Hepatic stellate cell (primary cell): ENCODE measurements around the gene DIDO1.

Experiments used
- DNase-seq: peaks from one replicate; pipeline ENCODE4 v3.0.0; 2011; ENCODE audit warnings: low spot score

The DIDO1 gene

DNA sequence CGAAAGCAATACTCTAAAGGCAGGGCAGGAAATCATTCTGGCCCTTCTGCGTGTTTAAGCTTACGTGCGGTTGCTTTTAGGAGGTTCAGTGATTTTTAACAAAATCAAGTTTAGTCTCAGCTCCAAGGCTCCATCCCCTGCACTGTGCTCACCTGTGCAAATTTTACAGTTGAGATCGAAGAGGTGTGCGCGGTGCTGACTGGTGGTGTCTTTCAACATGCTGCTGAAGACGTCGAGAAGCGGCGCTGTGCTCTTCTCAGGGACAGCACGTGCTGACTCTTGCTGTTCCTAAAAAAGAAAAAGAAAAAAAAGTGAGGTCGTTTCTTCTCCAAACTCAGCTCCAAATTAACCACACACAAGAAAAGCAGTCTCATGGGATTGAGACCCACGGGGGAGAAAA, 32.0 kb downstream of the DIDO1 start:
- no peak for DNase-seq

DNA sequence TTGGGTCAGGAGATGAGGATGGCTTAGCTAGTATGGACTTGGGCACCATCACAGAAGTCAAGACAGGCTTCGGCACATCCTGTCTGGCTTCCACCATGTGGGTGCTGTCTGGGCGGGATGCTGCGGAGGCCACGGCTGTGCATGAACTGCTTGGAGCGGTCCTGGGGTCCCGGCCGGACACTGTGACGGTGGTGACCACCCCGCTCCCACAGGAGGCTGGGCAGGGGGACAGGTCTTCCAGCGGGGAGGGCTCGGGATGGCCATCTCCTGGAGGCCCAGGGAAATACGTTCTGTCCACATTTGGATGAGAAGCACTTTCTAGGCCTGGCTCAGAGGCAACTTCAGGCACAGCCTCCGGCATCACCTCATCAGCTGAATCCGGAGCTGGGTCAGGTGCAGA, 32.6 kb downstream of the DIDO1 start:
- no peak for DNase-seq

DNA sequence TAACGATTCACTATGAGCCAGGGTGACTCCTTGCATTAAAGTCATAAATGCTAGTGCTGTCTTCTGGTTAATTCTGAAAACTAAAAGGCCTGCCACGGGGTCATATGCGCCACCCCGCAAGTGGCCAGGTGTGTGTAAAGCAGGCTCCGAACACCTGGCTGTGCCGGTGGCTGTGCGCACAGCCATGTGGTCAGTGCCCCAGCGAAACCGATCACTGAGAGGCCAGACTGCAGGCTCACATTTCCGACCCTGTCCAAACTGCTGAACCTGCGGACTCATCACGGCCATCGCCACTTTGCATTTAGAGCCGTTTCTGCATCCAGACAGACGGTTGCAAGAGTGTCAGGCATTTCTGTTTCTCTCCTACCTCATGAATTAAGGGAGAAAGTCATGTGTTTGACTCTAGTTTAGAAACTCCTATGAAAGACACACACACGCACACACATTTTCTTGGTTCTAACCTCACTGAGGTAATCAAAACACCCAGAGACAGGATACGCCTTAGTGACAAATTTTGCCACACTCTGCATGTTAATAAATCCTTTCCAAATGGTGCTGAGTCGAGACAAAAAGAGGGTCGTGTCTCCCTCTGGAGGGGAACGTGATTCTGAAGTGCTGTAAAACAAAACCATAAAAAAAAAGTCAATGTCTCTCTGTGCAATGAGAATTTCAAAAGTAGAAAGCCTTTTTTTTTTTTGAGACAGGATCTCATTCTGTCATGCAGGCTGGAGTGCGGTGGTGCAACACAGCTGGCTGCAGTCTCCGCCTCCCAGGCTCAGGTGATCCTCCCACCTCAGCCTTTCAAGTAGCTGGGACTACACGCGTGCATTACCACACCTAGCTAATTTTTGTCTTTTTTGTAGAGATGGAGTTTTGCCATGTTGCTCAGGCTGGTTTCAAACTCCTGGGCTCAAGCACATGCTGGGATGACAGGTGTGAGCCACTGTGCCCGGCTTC, 33.7 kb downstream of the DIDO1 start:
- no peak for DNase-seq

DNA sequence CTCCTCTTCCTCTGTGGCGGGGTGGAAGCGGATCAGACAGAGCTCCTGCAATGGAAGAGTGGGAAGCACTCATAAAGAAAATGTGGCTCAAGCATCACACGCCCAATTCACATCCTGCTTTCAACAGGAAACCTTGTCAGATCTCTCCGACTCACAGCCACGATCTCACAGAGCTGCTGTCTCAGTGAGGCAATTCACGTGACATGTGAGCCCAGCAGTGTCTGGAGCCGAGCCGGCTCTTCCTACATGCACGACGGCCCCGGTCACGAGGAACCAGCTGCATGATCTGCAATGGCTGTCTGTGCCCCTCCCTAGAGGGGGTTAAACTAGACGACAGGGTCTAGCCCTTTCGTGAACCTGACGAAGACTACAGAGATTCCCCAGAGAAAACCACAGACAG, 35.2 kb downstream of the DIDO1 start:
- DNase-seq, result no peak

DNA sequence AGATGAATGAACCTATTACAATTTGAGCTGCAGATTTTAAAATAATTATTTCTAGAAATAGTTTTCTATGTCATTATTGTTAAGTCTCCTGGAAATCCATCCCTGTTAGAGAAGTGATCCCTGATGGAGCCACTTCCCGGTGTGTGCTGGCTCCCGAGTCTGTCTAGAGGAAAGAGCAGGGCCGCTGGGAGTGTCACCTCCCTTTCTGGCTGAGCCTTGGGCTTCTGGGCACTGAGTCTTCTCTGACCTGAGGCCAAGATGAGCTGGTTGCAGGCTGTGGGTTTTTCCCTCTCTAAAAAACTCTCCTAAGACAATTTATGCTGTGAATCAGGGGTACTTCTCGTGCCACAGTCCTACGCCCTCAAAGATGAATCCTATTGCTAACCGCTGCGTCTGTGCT, 35.9 kb downstream of the DIDO1 start:
- DNase-seq, result no peak

DNA sequence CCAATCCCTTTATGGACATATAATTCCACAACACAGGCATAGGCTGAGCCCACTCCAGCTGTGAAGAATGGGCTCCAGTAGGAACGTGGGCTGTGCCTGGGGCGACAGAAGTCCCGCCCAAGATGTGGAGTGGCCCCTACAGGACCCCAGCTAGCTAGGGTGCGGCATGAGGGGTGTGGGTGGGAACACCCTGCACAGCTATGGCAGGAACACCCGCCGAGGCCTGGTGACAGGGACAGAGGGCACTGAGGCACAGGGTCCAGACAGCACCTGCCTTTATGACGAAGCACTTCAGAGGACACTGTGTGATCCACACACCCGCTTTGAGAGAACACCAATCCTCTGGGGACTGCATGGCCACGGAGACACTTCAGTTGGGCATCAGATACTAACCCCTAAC, 36.4 kb downstream of the DIDO1 start:
- no peak for DNase-seq

DNA sequence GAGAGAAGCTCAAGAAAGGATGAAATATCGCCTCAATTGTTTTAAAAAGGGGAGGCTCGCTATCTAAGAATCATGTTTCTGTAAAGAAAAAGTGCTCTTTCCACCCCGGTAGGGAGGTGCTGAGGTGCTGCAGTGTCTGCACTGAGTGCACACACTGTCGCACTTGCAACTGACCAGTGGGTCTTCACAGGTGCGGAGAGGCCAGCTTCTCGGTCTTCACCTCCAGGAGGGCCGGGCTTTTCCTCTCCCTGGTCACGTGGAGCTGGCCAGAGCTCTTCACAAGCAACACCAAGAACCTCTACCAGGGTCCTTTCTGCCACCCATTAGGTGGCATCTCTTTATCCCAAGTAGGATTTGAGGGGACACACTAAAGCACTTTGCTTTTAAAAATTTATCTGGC, 36.9 kb downstream of the DIDO1 start:
- DNase-seq, result no peak

DNA sequence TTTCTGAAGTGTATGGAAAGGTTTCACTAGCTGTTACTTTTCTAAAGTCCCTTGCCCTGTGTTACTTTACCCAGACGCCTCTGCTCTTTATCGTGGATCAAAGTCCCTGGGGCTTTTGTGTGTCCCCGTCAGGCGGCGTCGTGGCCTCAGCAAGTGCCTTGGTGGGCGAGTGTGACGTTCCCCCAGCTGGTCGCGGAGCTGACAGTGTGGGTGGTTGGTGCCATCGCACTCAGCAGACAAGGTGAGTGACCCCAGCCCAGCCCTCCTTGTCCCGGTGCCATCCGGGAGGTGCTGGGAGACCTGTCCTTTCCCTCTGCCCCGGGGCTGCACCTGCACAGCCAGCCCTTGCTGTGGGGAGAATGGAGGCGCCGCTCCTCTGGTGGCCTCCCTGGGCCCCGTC, 37.4 kb downstream of the DIDO1 start:
- no peak for DNase-seq

DNA sequence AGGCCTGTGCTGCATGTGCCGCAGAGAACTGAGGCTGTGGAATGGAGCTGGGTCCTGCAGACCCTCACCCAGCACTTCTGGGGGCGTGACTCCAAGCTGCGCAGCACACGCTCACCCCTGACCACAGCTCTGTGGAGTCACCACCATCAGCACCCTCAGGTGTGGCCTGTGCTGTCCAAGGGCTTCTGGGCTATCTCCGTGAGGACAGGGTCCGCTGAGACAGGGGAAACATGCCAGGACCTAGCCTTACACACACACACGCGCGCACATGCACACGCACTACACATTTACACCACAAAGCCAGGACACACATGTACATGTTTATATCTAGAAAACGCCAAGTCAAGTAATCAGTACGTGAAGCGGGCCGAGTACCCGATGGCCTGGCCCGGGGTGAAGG, 37.9 kb downstream of the DIDO1 start:
- no peak for DNase-seq

DNA sequence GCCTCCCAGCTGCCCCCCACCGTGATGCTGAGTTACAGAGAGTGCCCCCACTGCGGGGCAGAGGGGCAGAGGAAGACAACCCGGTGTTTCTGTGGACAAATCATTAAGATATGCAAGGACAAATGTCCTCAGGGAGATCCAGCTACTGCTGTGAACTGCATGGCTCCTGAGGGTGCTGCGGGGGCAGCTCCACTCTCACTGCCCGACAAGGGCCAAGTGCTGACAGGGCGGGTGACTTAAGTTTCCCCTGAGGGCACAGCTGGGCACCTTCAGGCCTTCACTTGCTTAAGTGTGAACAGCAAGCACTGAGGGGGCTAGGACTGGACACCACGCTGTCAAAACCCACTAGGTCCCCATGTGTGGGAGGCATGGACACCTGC, 38.5 kb downstream of the DIDO1 start:
- DNase-seq, result no peak

DNA sequence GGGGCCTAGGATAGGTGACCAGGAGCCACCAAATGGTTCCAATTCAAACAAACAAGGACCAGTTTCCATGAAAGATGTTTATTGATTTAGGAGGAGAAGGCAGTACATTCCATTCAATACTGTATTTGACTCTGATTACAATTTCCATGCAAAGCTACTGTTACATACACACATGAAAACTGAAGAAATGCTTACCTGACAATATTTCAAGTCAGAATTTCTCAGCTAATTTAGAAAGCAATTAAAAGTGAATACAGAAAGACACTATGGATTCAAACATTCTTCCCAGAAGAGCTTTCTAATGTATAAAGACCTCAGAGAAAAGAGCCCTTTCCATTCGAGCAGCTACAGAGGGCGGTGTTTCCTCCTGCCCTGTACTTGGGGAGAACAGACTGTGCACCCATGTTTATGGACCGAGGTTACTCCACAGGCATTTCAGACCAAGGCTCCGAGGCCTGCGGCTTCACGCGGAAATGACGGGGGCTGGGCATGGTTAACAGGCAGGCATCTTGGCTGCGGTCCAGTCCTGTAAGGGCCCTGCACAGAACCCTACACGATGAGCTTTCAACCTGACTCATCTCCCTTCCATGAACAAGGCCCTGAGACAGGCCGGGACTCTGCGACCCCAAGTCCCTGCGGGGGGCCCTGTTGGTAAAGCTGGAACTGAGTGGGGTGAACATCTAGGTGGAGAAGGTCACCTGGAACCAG, 39.0 kb downstream of the DIDO1 start:
- DNase-seq, result peak; percentile 93

DNA sequence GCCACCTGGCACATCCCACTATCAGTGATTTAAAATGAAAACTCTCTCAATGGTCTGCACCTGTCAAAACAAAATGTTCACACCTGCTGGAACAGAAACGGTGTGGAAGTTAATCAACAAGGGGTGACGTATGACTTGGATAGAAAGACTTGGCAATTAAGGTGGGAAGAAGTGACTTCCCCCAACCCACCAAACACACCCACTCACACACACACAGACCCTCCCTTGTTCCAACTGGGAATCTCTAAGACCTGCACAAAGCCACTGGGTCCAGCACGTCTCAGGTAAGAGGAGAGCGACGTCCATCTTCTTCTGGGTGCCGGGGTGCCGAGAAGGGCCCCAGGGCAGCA, 39.6 kb downstream of the DIDO1 start:
- DNase-seq, result no peak

DNA sequence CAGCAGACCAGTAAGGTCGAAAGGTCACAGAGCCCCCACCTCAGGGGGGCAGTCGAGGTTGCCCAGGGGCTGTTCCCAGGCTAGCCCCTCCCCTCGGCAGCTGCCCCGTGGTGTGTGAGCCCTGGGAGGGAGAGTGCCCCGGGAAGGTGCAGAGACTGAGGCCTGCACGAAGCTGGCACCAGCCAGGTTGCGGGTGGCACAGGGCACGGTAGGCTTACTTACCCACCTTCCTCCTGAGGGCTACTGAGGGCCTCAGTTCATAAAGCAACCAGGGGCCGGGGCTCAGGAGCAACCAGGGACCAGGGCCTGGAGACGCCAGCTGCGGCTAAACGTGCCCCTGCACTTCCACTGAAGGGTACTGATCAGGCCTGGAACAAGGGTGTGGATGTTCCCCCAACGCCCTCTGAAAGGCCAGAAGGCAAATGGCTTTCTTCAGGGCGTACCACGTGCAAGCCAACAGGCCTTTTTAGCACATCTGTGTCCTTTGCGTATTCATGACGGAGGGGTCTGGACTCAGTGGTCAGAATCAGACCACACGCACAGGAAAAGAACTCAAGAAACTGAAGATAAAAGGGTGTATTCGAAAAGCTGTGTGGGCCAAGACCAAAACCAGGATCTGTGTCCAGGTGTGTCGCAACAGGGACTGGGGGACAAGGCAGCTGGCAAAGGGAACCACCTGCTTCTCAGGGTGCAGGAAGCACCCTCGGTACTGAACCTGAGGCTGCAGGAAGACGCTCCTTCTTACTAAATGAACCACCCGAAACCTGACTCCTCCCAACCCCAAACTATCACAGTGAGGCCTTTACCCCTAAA, 40.2 kb downstream of the DIDO1 start:
- DNase-seq, result no peak

DNA sequence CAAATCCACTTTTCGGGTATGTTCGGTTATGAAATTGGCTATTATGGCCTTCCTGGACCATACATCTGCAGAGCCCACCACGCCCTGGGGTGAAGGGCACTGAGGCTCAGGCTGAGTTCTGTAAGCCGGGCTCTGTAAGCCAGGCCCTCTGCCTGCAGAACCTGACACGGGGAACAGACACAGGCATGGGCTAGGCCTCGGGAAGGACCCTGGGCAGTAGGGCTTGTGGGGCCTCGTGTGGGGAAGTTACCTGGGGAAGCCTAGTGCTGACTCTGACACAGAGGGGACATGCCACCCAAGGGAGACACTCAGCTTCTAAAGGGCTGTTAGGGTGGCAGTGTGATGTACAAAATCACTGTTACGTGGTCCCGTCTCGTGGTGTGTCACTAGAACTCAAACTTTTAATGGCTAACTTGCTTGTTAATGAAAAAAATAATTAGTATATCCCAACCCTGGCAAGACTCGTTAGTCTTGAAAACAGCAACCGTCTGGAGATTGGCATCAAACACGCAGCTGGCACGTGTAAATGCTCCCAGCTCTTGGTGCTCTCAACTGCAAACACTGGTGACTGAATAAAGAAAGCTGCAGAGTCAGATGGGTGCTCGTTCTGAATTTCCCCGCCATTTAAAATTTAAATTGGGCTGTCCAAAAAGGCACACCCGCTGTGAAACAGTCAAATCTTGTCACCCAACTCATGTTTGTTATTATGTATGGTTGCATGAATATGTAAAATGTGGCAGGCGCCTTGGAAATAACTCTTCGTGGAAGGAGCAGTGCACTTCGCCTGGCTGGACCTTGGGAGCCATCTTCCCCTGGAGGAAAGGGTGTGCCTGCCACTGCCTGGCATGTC, 41.0 kb downstream of the DIDO1 start:
- no peak for DNase-seq

DNA sequence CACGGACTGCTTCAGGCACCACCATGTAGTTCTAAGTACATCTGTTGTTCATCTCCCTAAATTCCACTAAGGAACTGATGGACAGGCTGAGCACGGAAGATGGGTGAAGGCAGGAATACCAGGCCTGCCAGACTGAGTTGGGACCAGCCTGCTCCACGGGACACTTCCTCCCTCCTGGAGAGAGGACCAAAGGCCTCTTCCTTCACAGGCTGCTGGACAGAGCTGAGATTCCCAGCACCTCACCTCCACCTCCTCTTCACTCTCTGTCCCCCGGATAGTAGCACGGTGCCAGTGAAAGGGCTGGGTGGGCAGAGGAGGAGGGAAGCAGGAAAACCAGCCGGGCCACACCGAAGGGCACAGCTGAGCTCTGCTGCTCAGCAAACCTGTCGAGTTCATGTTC, 41.7 kb downstream of the DIDO1 start:
- DNase-seq, result no peak

DNA sequence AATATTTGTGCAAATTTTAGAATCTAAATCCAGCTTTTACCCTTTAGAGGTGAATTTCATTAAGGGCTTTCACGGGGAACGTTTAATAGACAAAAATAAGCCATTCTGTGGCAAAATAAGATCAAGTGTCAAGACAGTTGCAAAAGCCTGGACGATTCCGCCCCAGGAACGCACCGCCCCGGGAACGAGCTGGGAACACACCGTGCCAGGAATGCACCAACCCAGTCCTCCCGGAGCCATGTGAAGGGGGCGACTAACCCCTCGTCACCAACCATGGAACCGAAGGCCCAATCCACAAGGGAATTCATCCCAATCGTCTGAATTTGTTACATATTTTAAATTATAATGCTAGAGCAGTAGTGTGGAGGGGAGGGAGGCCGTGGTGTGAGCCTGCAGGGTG, 43.9 kb downstream of the DIDO1 start:
- no peak for DNase-seq

DNA sequence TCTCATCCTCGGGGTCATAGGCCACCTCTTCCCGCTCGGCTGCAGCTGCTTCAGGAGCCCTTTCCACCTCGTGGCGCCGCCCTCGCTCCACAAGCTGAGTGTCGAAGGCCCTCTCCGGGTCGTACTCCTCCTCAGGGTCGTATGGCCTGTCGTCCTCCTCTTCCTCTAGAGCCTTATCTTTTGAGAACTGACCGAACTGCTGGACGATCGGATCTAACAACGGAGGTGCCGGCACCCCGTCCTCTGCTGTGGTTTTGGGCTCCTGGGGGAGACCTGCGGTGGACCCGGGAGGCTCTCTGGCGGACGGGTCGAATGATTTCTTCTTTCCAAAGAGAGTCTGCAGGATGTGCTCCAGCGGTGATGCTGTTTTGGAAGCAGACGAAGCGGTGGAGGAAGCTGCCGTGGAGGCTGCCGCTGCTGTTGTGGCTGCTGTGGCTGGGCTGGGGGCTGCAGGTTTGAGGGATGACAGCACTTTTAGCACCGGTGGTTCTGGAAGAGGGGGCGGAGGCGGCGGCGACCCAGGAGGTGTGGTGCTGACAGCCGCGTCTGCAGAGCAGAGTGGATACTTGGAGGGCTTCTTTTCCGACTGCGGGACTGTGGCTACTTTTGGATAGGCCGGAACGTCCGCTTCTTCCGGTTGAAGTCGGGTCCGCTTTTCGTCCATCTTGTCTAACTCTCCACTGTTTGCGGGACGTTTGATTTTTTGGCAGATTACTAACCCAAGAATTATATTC, 44.5 kb downstream of the DIDO1 start:
- DNase-seq, result no peak

DNA sequence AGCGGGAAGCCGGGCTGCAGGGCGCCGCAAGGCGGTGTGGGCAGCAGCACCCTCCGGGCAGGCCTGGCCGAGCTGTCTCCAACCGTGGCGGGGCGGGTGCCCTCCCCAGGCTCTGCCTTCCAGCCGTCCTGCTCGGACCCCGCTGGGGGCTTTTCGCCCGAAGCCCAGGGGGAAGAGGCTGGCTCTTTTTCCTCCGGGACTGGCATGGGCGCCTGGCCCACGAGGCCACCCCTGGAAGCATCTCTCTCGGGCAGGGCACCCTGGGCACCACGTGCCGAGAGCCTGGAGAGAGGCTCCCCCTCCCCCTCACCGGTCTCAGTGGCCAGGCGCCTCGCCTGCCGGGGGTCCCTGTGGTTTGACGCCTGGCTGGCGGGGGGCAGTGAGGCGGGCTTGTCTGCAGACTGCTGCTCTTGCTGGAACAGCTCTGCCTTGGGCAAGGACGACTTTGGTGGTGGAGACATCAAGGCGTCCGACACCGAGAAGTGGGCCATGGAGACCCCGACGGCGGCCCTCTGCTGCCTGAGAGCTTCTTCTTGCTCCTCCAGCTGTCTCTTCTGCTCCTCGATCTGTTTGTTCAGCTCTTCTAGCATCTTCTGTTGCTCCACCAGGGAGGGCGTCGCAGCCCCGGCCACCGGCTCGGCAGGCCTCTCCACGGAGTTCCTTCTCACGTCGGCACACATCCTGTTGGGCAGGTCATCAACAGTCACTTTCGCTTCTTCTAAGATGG, 45.2 kb downstream of the DIDO1 start:
- no peak for DNase-seq

DNA sequence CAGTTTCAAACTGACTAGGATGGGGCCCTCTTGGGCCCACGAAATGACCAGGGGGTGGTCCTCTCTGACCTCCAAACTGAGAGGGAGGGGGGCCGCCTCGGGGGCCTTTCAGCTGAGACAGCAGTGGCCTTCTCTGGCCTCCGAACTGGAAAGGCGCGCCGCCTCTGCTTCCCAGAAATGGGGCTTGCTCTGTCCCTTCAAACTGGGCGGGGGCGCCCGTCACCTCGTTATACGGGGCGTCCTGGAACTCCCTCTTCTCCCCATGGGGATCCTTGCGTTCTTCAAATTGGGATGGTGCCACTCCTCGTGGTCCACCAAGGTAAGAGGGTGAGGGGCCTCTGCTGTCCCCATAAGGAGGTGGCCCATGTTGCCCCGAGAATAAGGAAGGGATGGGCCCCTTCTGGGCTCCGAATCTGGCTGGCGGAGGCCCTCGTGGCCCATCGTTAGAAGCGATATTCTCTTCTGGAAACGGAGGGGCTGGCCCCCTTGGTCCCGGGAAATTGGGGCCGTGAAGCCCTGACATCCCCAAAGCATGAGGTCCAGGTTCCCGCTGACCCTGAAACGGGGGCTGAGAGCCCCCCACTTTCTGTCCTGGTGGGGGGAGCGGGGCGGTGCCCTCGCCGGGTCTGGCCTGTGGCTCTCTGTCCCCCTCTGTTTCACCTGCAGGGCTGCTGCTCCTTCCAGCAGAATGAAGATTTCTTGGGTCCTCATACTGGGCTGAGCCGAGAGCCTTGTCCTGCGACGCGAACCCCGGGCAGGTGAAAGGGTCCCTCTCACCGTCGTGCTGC, 46.0 kb downstream of the DIDO1 start:
- no peak for DNase-seq
